Panc1 (cell line): Measurements from ENCODE around the gene OSGIN1.

Experiments
- POLR2AphosphoS5 ChIP-seq: IDR thresholded peaks from 2 replicates; pipeline ENCODE4 v1.6.1; 2012; ENCODE audit warnings: mild to moderate bottlenecking, low read depth, low read length, moderate library complexity
- SIN3A ChIP-seq: IDR thresholded peaks from 2 replicates; pipeline ENCODE4 v1.6.1; 2012; ENCODE audit warnings: low read depth, mild to moderate bottlenecking, low read length, moderate library complexity, borderline replicate concordance; ENCODE audit not compliant: insufficient read depth
- TCF7L2 ChIP-seq: IDR thresholded peaks from 2 replicates; pipeline ENCODE4 v1.6.1; 2011; ENCODE audit warnings: mild to moderate bottlenecking, low read depth, low read length, inconsistent platforms
- TF ChIP-seq, protein P1 (sequence below): fragments of 450-650 bp; IDR thresholded peaks from 2 replicates; pipeline ENCODE4 v1.5.1; 2017; ENCODE audit warnings: mild to moderate bottlenecking
- TF ChIP-seq, protein P2 (sequence below), 2 experiments: IDR thresholded peaks; 2 replicates each; pipeline ENCODE4 v1.6.1; 2011 to 2012; ENCODE audit warnings: low read depth in 2 of 2, control low read depth in 1 of 2, low read length in 1 of 2, mild to moderate bottlenecking in 1 of 2, moderate library complexity in 1 of 2; ENCODE audit not compliant: insufficient read depth in 1 of 2

DNA sequence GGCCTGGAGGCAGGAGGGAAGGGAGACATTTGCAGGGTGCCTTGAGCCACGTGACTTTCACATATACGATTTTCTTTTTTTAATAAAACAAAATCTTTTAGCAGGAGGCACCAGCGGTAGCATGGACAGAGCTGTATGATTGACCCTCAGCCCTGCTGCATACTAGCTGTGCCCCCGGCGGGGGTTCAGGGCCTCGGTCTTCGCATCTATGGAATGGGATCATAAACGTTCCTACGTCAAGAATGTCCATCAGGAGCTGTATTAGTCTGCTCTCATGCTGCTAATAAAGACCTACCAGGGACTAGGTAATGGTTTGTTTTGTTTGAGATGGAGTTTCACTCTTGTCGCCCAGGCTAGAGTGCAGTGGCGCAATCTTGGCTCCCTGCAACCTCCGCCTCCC is 62.4 kb downstream of the OSGIN1 start:
- TF ChIP-seq, protein P1, sequence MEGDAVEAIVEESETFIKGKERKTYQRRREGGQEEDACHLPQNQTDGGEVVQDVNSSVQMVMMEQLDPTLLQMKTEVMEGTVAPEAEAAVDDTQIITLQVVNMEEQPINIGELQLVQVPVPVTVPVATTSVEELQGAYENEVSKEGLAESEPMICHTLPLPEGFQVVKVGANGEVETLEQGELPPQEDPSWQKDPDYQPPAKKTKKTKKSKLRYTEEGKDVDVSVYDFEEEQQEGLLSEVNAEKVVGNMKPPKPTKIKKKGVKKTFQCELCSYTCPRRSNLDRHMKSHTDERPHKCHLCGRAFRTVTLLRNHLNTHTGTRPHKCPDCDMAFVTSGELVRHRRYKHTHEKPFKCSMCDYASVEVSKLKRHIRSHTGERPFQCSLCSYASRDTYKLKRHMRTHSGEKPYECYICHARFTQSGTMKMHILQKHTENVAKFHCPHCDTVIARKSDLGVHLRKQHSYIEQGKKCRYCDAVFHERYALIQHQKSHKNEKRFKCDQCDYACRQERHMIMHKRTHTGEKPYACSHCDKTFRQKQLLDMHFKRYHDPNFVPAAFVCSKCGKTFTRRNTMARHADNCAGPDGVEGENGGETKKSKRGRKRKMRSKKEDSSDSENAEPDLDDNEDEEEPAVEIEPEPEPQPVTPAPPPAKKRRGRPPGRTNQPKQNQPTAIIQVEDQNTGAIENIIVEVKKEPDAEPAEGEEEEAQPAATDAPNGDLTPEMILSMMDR, result no peak
- TF ChIP-seq, protein P2, sequence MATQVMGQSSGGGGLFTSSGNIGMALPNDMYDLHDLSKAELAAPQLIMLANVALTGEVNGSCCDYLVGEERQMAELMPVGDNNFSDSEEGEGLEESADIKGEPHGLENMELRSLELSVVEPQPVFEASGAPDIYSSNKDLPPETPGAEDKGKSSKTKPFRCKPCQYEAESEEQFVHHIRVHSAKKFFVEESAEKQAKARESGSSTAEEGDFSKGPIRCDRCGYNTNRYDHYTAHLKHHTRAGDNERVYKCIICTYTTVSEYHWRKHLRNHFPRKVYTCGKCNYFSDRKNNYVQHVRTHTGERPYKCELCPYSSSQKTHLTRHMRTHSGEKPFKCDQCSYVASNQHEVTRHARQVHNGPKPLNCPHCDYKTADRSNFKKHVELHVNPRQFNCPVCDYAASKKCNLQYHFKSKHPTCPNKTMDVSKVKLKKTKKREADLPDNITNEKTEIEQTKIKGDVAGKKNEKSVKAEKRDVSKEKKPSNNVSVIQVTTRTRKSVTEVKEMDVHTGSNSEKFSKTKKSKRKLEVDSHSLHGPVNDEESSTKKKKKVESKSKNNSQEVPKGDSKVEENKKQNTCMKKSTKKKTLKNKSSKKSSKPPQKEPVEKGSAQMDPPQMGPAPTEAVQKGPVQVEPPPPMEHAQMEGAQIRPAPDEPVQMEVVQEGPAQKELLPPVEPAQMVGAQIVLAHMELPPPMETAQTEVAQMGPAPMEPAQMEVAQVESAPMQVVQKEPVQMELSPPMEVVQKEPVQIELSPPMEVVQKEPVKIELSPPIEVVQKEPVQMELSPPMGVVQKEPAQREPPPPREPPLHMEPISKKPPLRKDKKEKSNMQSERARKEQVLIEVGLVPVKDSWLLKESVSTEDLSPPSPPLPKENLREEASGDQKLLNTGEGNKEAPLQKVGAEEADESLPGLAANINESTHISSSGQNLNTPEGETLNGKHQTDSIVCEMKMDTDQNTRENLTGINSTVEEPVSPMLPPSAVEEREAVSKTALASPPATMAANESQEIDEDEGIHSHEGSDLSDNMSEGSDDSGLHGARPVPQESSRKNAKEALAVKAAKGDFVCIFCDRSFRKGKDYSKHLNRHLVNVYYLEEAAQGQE (IDR thresholded peaks at IDR 0.05; ENCODE audit: insufficient read depth in 1 of 2, low read depth in 2 of 2, low read length in 1 of 2), result no peak
- TF ChIP-seq SIN3A, result no peak
- TF ChIP-seq POLR2AphosphoS5, result no peak
- no peak for TF ChIP-seq TCF7L2
